ENCODE measurements around the gene VPS8. TPM values are rescaled to one million over a fixed set of nuclear protein-coding genes. Genes with fewer than 3 reads are reported as not detected.

VPS8 gene
- total RNA-seq, 1 experiment from 2014 or later = 25.1 TPM

DNA sequence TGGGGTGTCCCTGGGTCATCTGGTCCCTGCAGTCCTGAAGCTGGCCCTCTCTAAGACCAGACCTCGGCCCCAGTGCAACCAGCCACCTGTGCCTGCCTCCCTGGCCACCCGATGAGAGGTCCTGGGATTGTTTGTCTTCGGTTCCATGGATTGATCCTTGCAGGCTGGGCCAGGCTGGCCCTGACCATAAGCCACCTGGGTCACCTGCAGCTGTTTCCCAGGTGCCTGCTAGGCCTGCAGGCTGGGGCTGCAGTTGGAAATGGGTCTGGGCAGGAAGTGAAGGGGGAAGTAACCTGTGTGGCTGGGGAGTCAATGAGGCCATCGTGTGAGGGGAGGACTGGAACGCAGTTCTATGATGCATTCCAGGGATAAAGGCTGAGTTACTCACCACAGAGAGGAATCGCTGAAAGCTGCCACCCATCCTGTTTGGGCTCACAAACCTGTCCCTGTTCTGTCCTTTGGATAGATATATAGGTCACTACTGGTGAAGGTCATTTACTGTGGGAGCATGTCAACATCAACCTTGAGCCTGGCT lies 30.9 kb upstream of the VPS8 start:
- DNase-seq (ENCODE audit: extremely low read depth, low read depth) = no peak

DNA sequence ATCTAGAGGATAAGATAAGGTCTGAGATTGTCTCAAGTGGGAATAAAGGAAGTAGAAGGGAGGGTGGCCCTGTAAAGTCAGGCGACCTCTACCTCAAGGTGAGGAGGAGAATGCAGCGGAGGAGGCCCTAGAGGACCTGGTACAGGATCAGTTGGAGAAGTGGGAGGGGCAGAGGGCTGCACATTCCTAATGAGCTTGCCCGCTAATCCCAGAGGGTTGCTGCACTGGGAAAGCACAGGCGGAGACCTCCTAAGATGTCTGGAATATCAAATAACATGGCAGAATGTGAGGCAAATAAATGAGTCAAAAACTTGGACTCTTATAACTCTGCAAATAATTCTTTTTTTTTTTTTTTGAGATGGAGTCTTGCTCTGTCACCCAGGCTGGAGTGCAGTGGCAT lies 30.2 kb upstream of the VPS8 start:
- DNase-seq (ENCODE audit: extremely low read depth, low read depth) = no peak

DNA sequence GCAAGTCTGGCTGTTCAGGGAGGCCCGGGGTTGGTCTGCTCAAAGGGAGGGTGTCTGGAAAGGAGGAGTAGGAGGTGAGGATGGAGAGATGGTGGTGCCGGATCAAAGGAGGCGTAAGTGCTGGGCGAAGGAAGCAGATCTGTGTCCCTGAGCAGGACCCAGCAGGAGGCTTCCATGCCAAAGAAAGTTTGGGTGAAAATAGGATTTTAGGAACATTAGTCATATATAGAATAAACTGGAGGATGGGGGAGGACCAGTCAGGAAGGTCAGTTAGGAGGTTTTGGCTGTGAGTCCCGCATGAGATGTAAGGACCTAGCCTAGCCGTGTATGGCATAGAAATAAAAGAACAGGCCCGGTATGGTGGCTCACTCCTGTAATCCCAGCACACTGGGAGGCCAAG lies 28.6 kb upstream of the VPS8 start:
- no peak for DNase-seq (ENCODE audit: extremely low read depth, low read depth)

DNA sequence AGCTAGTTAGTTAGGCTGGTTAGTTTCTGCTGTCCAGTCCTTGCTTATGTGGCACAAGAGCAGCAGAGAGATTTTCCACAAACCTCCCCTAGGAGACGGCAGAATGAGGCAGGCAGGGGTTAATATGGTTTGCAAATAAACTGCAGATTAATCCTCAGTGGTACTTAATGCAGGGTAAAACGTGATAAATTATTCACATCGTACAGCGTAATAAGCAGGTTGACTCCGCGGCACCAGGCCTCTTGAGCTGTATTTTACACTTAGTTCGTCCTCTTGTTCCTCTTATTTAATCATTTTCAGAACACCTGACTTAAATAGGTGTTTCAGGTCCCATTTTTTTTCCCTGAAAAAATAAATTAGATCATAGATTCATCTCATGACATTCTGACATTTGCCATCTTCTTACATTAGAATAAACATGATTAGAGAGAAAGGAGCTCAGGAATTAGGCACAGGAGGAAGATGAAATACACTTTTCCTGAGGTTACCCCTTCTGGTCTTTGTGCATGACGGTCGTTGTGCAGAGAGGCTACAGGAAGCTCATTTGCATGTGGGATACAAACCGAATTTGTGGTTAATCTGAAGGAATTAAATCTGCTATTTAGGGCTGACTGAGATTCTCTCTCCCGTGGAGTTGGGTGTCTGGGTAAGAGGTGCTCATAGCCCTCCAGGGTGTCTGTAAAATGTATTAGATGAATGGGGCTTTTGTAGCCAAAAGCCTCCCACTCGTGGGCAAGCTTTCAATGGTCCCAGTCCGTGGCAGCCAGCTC lies 27.1 kb upstream of the VPS8 start:
- DNase-seq (ENCODE audit: extremely low read depth, low read depth) = no peak

DNA sequence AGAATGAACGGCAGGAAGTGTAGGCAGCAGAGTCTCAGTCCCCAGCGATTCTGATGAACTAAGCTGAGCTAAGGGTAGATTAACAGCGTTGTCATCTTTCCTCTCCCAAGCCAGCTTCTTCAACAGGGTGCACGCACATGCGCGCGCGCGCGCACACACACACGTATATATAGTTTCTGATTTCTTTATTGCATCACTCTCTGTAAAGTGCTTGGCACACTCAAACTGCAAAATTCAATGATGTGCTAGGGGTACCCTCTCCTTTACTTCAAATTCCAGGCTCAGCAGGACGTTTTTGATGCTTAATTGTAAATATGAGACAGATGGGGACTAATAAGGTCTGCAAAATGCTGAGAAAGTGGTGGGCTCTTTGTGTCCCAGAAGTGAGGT lies 26.1 kb upstream of the VPS8 start:
- DNase-seq (ENCODE audit: extremely low read depth, low read depth) = no peak

DNA sequence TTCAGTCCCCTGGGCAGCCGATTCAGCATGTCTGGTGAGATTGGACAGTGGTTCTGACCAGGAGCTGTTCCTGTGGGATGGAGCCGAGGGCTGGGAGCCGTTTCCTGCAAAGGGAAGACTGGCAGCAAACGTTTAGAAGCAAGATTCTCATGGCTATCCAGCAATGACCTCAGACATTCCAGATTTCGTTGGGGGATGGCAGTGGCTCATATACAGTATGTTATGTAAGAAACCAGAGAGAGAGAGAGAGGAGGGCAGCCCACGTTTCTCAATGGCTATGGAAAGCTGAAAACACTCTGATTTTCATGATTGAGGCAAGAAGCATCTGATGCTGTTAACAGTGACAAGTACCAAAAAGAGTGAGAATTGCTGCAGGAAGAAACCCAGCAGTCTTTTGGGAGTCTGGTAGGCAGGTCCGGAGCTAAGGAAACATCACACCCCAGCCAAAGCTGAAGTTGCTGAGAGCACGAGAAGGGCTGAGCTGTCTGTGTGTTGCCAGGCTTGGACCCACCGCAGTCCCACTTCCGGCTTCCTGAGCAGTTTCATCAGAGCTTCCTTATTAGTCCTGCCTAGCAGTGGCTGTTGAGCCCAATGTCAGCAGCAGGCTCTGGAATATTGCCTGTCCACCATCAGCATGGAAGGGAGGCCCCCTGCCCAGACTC lies 25.6 kb upstream of the VPS8 start:
- DNase-seq (ENCODE audit: extremely low read depth, low read depth) = no peak

DNA sequence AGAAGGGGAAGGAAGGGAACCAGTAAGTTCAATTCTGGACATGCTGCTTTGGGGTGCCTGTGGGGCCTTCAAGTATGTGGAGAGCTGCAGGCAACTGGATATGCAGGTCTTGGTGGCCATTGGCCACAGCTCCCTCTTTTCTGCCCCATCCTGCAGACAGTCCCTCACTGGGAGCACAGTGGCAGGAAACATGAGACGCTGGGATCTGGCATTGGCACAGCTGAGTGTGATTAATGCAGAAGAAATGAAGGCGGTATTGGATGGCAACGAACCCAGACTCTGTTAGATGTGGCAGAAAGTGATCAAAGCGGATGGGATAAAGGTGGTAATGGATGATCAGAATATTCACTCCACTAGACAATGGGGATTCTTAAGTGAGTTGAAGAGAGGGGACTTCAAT lies 23.2 kb upstream of the VPS8 start:
- DNase-seq (ENCODE audit: extremely low read depth, low read depth) = no peak

DNA sequence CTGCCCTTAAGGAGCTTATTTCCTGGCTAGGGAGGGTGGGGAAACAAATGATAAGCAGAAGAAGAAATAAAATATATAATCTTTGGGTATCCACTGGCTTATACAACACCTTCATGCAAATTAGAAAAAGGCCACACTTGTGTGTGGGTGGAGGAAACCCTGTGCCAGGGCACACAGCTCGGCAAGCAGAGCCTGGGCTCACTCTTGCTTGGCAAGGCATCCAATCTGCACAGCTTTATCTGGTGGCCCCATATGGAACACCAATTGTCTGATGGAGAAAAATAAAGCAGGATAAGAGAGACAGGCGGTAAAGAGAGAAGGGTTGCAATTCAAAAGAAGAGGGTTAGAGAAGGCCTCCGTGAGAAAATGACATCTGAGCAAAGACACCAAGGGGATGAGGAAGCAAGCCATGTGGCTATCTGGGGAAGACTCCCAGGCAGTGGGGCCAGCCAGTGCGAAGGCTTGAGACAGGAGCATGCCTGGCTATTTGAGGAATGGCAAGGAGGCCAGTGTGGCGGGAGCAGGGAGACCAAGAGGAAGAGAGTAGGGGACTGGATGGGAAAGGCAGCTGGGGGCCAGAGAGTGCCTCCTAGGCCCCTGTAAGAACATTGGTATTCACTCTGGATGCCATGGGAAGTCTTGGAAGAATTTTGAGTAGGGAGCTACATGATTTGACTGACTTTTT lies 22.5 kb upstream of the VPS8 start:
- DNase-seq (ENCODE audit: extremely low read depth, low read depth) = no peak

DNA sequence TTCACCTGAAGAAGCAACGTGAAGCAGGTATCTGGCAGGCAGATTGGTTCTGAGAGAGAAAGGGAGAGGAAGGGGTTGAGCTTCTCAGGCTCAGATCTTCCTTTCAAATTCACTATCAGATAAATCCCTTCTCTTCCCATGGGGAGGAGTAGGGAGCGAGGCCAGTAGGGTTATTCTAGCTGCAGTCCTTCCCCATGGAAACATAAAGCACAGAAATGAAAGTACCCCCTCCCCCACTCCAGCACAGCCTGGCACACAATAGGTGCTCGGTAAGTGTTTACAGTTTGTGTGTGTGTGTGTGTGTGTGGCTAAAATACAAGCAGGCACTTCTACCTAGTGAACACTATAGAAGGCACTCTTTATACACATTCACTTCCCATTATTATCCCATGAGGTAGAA lies 20.8 kb upstream of the VPS8 start:
- DNase-seq (ENCODE audit: extremely low read depth, low read depth) = no peak

DNA sequence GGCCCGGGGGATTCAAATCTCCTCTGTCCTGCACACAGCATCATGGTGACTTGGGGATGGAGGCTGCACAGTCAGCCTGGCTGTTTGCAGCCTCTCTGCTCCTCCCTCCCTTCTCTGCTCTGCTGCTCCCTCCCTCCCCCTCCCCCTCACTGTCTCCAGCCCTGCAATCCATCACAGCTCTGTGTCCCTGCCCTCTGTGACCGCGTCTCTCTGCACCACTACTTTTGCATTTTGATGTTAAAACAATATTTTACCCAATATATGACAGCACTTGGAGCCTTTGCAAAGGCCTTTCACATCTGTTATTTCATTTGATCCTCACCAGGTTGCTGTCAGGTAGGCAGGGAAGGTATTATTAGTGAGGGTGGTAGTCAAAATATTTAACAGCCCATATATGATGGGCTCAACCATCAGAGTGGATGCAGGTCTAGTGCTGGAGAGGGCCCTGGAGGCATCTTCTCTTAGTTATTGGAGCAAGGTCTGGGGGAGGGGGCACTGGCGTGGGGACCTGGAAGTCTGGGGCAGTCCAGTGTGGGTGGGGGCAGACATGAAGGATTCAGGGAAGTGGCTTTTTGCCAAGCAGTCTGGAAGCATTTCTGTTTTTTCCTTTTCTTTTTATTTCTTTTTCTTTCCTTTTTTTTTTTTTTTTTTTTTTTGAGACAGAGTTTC lies 16.3 kb upstream of the VPS8 start:
- DNase-seq (ENCODE audit: extremely low read depth, low read depth) = no peak

DNA sequence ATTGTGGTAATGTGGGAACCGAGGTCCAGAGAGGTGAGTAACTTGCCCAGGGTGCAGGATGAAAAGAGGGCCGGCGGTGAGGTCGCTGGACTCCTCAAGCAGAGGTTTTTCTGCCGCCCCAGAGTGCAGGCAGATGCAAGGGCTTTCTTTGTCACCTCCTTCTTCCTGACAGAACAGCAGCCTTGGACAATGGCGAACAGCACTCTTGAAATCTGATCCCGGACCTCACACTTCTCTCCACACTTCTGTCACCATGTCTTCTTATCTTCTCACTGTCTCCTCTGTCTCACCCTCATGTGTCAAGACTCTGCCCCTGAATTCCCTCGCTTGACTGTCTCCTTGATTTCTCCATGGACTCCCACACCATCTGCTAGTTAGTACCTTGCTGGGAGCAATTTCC lies 15.4 kb upstream of the VPS8 start:
- DNase-seq (ENCODE audit: extremely low read depth, low read depth) = no peak

DNA sequence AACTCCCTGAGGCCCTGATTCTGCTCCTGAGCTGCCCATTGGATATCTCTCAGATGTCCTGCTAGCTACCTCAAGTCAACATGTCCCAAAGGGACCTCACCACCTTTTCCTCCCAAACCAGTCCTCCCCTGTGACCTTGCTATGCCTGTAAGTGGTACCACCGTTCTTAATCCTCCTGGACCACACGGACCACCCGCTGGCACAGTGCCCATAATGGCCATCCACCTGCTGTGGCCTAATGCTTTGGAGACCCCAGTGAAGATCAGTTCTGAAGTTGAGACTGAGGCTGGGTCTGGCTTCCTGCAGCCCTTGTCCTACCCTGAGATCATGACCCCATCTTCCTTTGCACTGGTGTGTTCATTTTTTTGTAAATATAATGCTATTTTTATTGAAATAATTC lies 15.0 kb upstream of the VPS8 start:
- no peak for DNase-seq (ENCODE audit: extremely low read depth, low read depth)

DNA sequence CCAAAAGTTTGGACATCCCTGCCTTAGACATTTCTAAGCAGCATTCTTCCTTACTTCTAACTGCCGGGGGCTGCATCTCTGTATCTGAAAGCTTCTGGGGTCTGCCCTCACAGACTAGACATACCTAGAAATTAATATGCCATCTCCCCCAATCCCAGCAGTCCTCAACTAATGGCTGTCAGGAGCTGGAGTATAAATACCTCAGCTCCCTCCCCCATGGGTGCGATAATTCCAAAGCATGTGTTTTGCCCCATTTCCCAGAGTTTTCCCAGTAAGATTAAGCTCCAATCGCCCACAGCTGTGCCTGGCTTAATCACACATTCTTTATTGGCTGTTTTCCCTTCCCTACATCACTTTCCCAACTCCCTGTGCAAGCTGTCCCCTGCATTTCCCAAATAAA lies 13.8 kb upstream of the VPS8 start:
- no peak for DNase-seq (ENCODE audit: extremely low read depth, low read depth)

DNA sequence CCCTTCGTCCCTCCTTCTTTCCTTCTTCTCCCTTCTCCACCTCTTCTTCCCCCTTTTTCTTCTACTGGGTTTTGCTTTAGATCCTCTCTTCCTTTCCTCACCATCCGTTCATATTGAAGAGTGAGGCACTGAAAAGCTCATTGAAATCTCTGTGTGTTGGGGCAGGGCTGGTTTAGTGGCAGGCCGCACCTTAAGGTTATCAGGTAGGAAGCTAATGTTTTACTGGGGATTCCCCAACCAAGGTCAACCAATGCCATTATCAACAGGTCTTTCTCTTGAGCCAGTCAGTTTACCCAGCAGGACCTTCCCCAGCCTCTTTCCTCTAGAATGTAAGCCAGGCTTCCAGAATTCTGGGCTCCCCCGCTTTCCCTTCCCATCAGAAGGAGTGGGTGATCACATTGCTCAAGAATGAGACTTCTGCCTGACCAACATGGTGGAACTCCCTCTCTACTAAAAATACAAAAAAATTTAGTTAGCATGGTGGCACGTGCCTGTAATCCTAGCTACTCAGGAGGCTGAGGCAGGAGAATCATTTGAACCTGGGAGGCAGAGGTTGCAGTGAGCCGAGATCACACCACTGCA lies 11.5 kb upstream of the VPS8 start:
- no peak for DNase-seq (ENCODE audit: extremely low read depth, low read depth)

DNA sequence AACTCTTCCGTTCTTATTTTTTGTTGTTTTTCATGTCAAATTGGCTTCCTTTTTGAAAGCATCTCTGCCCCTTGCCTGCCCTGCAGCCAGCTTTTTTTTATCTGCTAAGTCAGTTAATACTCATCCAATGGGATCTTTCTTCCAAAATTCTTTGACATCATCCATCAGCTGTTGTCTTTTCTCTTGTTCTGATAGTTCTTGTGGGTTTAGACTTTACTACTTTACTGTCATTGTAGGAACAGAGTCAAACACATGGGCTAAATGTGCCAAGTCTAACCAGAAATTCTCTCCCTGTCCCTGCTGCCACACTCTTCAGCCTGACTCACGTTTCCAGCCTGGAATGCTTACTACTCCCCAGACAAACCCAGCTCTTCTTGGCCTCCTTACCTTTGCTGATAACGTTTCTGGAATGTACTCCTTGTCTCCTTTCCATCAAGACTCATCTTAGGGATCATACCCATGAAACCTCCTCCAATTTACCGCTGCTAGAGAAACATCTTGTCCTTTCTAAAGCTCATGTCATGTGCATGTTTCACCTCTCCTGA lies 10.7 kb upstream of the VPS8 start:
- DNase-seq (ENCODE audit: extremely low read depth, low read depth) = no peak

DNA sequence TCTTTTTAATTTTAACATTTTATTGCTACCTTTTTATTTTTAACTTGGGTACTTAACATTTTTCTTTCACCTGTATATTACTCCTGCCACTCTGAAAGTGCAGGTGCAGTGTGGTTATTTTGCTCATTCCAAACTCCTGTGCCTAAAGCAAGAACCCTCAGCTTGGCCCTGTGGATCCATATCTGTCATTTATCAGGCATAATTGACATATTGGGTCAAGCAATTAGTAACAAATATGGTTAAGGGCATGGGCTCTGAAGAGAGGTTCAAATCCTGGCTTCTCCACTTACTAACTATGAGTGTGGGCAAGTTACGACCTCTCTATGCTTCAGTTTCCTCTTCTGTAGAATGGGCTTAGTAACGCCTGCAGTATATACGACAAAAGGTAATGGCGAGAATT lies 9.8 kb upstream of the VPS8 start:
- DNase-seq (ENCODE audit: extremely low read depth, low read depth) = no peak

DNA sequence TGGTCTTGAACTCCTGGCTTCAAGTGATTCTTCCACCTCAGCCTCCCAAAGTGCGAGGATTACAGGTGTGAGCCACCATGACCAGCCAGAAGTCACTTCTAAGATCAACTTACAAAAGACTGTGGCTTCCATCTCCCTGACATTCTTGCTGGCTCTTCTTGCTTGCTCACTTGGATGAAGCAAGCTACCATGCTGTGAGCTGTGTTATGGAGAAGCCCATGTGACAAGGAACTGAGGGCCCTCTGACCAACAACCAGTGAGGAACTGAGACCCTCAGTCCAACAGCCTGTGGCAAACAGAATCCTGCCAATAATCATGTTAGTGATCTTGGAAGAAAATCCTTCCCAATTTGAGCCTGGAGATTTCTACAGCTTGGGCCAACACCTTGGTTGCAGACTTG lies 7.2 kb upstream of the VPS8 start:
- DNase-seq (ENCODE audit: extremely low read depth, low read depth) = no peak

DNA sequence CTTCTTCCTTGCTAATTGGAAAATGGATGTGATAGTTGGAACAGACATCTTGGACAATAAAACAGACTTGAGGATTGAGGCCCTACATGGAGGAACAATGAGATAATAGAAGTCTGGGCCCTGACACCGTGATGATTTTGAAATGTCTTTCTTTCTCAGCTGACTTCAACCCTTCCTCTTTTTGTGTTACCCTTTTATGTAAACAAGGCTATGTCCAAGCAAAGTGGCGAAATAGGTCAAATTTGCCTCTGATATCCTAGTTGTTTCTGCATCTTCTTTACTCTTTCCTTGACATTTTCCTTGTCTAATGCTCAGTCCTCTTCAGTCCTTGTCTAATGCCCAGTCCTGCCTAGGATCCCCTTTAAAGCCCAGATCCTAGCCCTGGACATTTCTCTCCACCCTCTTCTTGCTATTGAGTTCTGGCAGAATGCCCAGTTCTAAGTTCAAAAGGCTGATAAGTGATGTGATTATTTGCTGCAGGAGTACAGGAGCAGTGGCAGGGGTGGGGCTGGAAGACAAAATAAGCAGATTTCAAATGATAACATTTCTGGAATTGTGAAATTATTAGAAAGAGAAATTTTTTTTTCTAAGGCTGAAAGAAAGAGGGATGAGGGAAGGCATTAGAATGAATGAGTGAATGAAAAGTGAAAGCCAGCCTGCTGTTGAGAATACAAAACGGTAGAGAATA lies 6.5 kb upstream of the VPS8 start:
- DNase-seq (ENCODE audit: extremely low read depth, low read depth) = no peak

DNA sequence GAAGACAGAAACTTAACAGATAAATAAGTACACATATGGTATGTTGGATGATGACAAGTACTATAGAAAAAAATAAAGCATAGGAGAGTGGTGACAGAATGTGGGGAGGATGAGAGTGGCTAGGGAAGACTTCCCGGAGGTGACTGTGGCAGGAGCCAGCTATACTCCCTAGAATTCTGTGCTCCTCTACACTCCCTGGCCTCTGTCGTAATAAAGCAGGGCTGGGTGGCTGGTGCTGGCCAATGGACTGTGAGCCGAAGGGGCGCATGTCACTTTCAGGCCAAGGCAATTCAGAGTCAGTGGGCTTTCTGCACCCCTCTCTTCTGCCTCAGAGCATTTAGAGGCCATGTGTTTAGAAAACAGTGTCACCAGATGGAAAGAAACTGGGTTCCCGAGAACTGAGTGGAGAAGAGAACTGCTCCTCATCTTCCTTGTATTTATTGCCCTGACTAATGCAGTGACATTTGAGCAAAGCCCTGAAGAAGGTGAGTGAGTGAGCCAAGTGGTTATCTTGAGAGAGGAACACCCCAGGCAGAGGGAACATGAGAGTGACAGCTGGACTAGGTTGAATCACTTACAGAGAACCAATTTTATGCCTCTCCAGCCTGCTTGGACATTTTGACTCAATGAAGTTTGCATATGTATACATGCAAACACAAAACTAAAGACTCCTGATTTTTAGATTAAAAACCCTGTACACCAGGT lies 5.2 kb upstream of the VPS8 start:
- no peak for DNase-seq (ENCODE audit: extremely low read depth, low read depth)

Measured in NCI-H460 (cell line).